Gastroesophageal sphincter (tissue), 4 donors: Measurements from ENCODE around the gene PRDM12. TPM values are rescaled to one million over a fixed set of nuclear protein-coding genes. Genes with fewer than 3 reads are reported as not detected.
A peak's percentile ranks its signal among the peaks of the same experiment; 100 is the strongest.

Experiments
- ATAC-seq: fragments of 150-250 bp; one replicate; pipeline ENCODE4 v1.9.1; 2016; ENCODE audit warnings: mild to moderate bottlenecking, moderate library complexity
- H3K27ac ChIP-seq, 4 donors: fragments of 200-600 bp; sonication (generic) in 3 of 4; 1 replicate in 3 of 4; 2 replicates in 1 of 4; pipeline ENCODE4 v1.5.1; 2016 to 2019
- H3K27me3 ChIP-seq: fragments of 200-600 bp; sonication (generic); one replicate; pipeline ENCODE4 v1.5.1; 2019
- H3K36me3 ChIP-seq, 2 donors: fragments of 200-600 bp; sonication (generic); one replicate each; pipeline ENCODE4 v1.5.1; 2019; ENCODE audit warnings: control low read depth in 1 of 2
- H3K4me1 ChIP-seq, 3 donors: fragments of 200-600 bp; sonication (generic); 1 replicate in 2 of 3; 2 replicates in 1 of 3; pipeline ENCODE4 v1.5.1; 2016 to 2019; ENCODE audit warnings: control low read depth in 2 of 3
- H3K4me3 ChIP-seq, 2 donors: fragments of 200-600 bp; sonication (generic); one replicate each; pipeline ENCODE4 v1.5.1; 2019; ENCODE audit warnings: mild to moderate bottlenecking in 1 of 2, moderate library complexity in 1 of 2
- H3K9me3 ChIP-seq, 3 donors: fragments of 200-600 bp; sonication (generic); one replicate each; pipeline ENCODE4 v1.5.1; 2017 to 2019; ENCODE audit warnings: control low read depth in 2 of 3
- CTCF ChIP-seq, 4 experiments: fragments of 200-600 bp in 2 of 4; fragments of 450-650 bp in 2 of 4; sonication (generic) in 1 of 4; IDR thresholded peaks; one replicate each; pipeline ENCODE4 v1.5.1; 2017 to 2019; ENCODE audit warnings: antibody characterized with exemption in 4 of 4, mild to moderate bottlenecking in 2 of 4, moderate library complexity in 2 of 4
- EP300 ChIP-seq: sonication (generic); formaldehyde crosslinking; IDR thresholded peaks from one replicate; pipeline ENCODE4 v1.6.1; 2017; ENCODE audit warnings: antibody characterized with exemption, mild to moderate bottlenecking
- POLR2A ChIP-seq, 2 donors: fragments of 450-650 bp; IDR thresholded peaks; one replicate each; pipeline ENCODE4 v1.6.1; 2017; ENCODE audit warnings: antibody characterized with exemption in 2 of 2, mild to moderate bottlenecking in 2 of 2, moderate library complexity in 1 of 2
- POLR2AphosphoS5 ChIP-seq: sonication (generic); formaldehyde crosslinking; IDR thresholded peaks from one replicate; pipeline ENCODE4 v1.6.1; 2017; ENCODE audit warnings: antibody characterized with exemption
- WGBS, 2 donors: methylation state at CpG; one replicate each; pipeline ENCODE4 v1.1.5; 2018; ENCODE audit warnings: low coverage in 1 of 2; 5-methylcytosine and 5-hydroxymethylcytosine counted together
- total RNA-seq, 4 donors: library from RNA; depleted of rRNA; stranded (reverse); fragments of >200 nt; gene quantifications; one replicate each; pipeline ENCODE4 v1.1.0, GENCODE V29; 2016

The PRDM12 gene
- not detected for total RNA-seq

- H3K4me1 ChIP-seq, result peaks cover 0 to 74% (median 62%) of the 10 kb centered on the region in 3 donors
- WGBS, 2 donors, result 3% methylated on average over 10 of the region's 76 CpGs; no CpG with 5 or more reads in 1 of the 2 donors
- peak within 1 kb of the TSS in 1 of 2 donors; percentile 27 for H3K4me3 ChIP-seq
- H3K27ac ChIP-seq, result no peak within 1 kb of the TSS
- H3K9me3 ChIP-seq, result no peaks in the 10 kb centered on the region
- H3K27me3 ChIP-seq, result peaks cover 93% of the 10 kb centered on the region
- TF ChIP-seq CTCF (IDR thresholded peaks at IDR 0.05), result no peak
- TF ChIP-seq EP300, result no peak
- ATAC-seq, result no peak
- no peaks in the 10 kb centered on the region for H3K36me3 ChIP-seq
Observed at GRCh38 chr9:130664251-130665028, at the start of gene PRDM12. Gene PRDM12 (plus strand): TSS chr9:130664594. CDS start chr9:130664654, 60 bp downstream.

GRCh38 chr9:130616451-130616850 is 47.9 kb upstream of the PRDM12 start:
- H3K4me1 ChIP-seq, result peaks cover 0 to 8% (median 0%) of the 10 kb centered on the region in 3 donors
- H3K27me3 ChIP-seq, result no peaks in the 10 kb centered on the region
- H3K27ac ChIP-seq, result no peak overlapping the region
- TF ChIP-seq CTCF (IDR thresholded peaks at IDR 0.05), result no peak
- no peak for TF ChIP-seq POLR2AphosphoS5
- TF ChIP-seq POLR2A (IDR thresholded peaks at IDR 0.05), result no peak
- TF ChIP-seq EP300, result no peak
- H3K4me3 ChIP-seq, result no peak overlapping the region
- peaks cover 0 to 97% of the 10 kb centered on the region in 2 donors for H3K36me3 ChIP-seq
- WGBS, 2 donors, result 100% methylated on average over 1 of the region's 10 CpGs; no CpG with 5 or more reads in 1 of the 2 donors
- H3K9me3 ChIP-seq, result no peaks in the 10 kb centered on the region
- no peak for ATAC-seq

- H3K4me3 ChIP-seq, result no peak overlapping the region
- no peak for ATAC-seq
- H3K27ac ChIP-seq, result no peak overlapping the region
- TF ChIP-seq POLR2A (IDR thresholded peaks at IDR 0.05) (no peak), CTCF (IDR thresholded peaks at IDR 0.05) (no peak), POLR2AphosphoS5 (no peak), EP300 (no peak)
- WGBS, 2 donors, result 89 to 93% methylated on average over 3 to 9 of the region's 10 CpGs
- peaks cover 0 to 100% of the 10 kb centered on the region in 2 donors for H3K36me3 ChIP-seq
- no peaks in the 10 kb centered on the region for H3K4me1 ChIP-seq
- H3K27me3 ChIP-seq, result no peaks in the 10 kb centered on the region
- no peaks in the 10 kb centered on the region for H3K9me3 ChIP-seq
Observed at GRCh38 chr9:130623466-130623865, 40.9 kb upstream of the PRDM12 start.

- no peak overlapping the region for H3K27ac ChIP-seq
- 86 to 91% methylated on average over 4 of the region's 4 CpGs for WGBS, 2 donors
- no peak for ATAC-seq
- H3K4me3 ChIP-seq, result no peak overlapping the region
- no peaks in the 10 kb centered on the region for H3K27me3 ChIP-seq
- H3K9me3 ChIP-seq, result no peaks in the 10 kb centered on the region
- no peaks in the 10 kb centered on the region for H3K4me1 ChIP-seq
- H3K36me3 ChIP-seq, result peaks cover 0 to 100% of the 10 kb centered on the region in 2 donors
- TF ChIP-seq EP300 (no peak), CTCF (IDR thresholded peaks at IDR 0.05) (no peak), POLR2A (IDR thresholded peaks at IDR 0.05) (no peak), POLR2AphosphoS5 (no peak)
Observed at GRCh38 chr9:130624154-130624553, 40.2 kb upstream of the PRDM12 start.
